HG03097 (cell line): ENCODE results near the gene SNED1.

ENCODE experiments used
- ATAC-seq: cut with Tn5 transposase; IDR thresholded peaks from one replicate; pipeline ENCODE4 v1.9.1; 2021; ENCODE audit not compliant: unreplicated experiment, low FRiP score

The SNED1 gene

GRCh38 chr2:240997856-240998705 lies at the start of gene SNED1:
Gene SNED1 (plus strand): TSS chr2:240998618. CDS start chr2:240998838, 220 bp downstream.
- no peak for ATAC-seq

GRCh38 chr2:240948905-240949790 lies 49.3 kb upstream of the SNED1 start:
- ATAC-seq = no peak

GRCh38 chr2:240949791-240950705 lies 48.4 kb upstream of the SNED1 start:
- ATAC-seq = no peak

- no peak for ATAC-seq
These were observed 47.3 kb upstream of the SNED1 start for GRCh38 chr2:240951045-240951594.

GRCh38 chr2:240952496-240953246 lies 45.7 kb upstream of the SNED1 start:
- ATAC-seq = no peak

GRCh38 chr2:240953426-240954410 lies 44.7 kb upstream of the SNED1 start:
- ATAC-seq = no peak

- no peak for ATAC-seq
These were observed 43.7 kb upstream of the SNED1 start for GRCh38 chr2:240954436-240955305.

GRCh38 chr2:240955306-240956170 lies 42.9 kb upstream of the SNED1 start:
- no peak for ATAC-seq

- ATAC-seq = no peak
These were observed 42.1 kb upstream of the SNED1 start for GRCh38 chr2:240956171-240956934.

GRCh38 chr2:240956935-240957655 lies 41.3 kb upstream of the SNED1 start:
- no peak for ATAC-seq

GRCh38 chr2:240957656-240958365 lies 40.6 kb upstream of the SNED1 start:
- no peak for ATAC-seq

- no peak for ATAC-seq
These were observed 39.8 kb upstream of the SNED1 start for GRCh38 chr2:240958366-240959213.

GRCh38 chr2:240959214-240959940 lies 39.0 kb upstream of the SNED1 start:
- ATAC-seq = no peak
